OCI-LY1 (cell line): ENCODE data around the gene RAET1L.

Experiments used
- H2AFZ ChIP-seq: fragments of 200-600 bp; sonication (generic), shearing (Covaris generic); 2 replicates; pipeline ENCODE4 v1.6.0; 2014; ENCODE audit warnings: antibody characterized with exemption, mild to moderate bottlenecking, low read length
- H3F3A ChIP-seq: fragments of 200-600 bp; sonication (generic), shearing (Covaris generic); 2 replicates; pipeline ENCODE4 v1.6.0; 2014; ENCODE audit warnings: mild to moderate bottlenecking, antibody characterized with exemption, low read length, moderate library complexity; ENCODE audit not compliant: insufficient read depth
- H3K27ac ChIP-seq: fragments of 200-600 bp; sonication (generic); 2 replicates; pipeline ENCODE4 v1.5.1; 2014; ENCODE audit warnings: low read length, mixed run types, mild to moderate bottlenecking, low read depth; ENCODE audit not compliant: poor library complexity, severe bottlenecking
- H3K27me3 ChIP-seq: fragments of 200-600 bp; sonication (generic); 2 replicates; pipeline ENCODE4 v1.6.0; 2014; ENCODE audit warnings: antibody characterized with exemption, mild to moderate bottlenecking, low read length, moderate library complexity; ENCODE audit not compliant: insufficient read depth
- H3K36me3 ChIP-seq: fragments of 200-600 bp; sonication (generic); 2 replicates; pipeline ENCODE4 v1.6.1; 2014; ENCODE audit warnings: mild to moderate bottlenecking, antibody characterized with exemption, low read length, moderate library complexity, mixed read lengths; ENCODE audit not compliant: insufficient read depth
- H3K4me1 ChIP-seq: fragments of 200-600 bp; sonication (generic); 2 replicates; pipeline ENCODE4 v1.5.1; 2014; ENCODE audit warnings: mild to moderate bottlenecking, low read length, moderate library complexity; ENCODE audit not compliant: insufficient read depth, severe bottlenecking
- H3K4me2 ChIP-seq: fragments of 200-600 bp; sonication (generic), shearing (Covaris generic); 2 replicates; pipeline ENCODE4 v1.6.1; 2014; ENCODE audit warnings: low read length
- H3K4me3 ChIP-seq: fragments of 200-600 bp; sonication (generic); 2 replicates; pipeline ENCODE4 v1.5.1; 2014; ENCODE audit warnings: low read length, low read depth, mild to moderate bottlenecking, mixed read lengths; ENCODE audit not compliant: poor library complexity, severe bottlenecking
- H3K79me2 ChIP-seq: fragments of 200-600 bp; shearing (Covaris generic); 2 replicates; pipeline ENCODE4 v1.6.1; 2016; ENCODE audit warnings: mixed run types, low read length, mixed read lengths; ENCODE audit not compliant: insufficient read depth
- H3K9ac ChIP-seq: fragments of 200-600 bp; sonication (generic), shearing (Covaris generic); 2 replicates; pipeline ENCODE4 v1.6.1; 2014; ENCODE audit warnings: mild to moderate bottlenecking, low read length, mixed read lengths
- H3K9me2 ChIP-seq: fragments of 200-600 bp; sonication (generic), shearing (Covaris generic); 2 replicates; pipeline ENCODE4 v1.6.1; 2014; ENCODE audit warnings: low read depth, mild to moderate bottlenecking, low read length, mixed read lengths
- H3K9me3 ChIP-seq: fragments of 200-600 bp; shearing (Covaris generic); 2 replicates; pipeline ENCODE4 v1.6.1; 2014; ENCODE audit warnings: low read length, mixed read lengths
- H4K20me1 ChIP-seq: fragments of 200-600 bp; sonication (generic), shearing (Covaris generic); 2 replicates; pipeline ENCODE4 v1.6.0; 2016; ENCODE audit warnings: mild to moderate bottlenecking, low read length; ENCODE audit not compliant: insufficient read depth
- EZH2 ChIP-seq: fragments of 200-600 bp; sonication (generic), shearing (Covaris generic); IDR thresholded peaks from 2 replicates; pipeline ENCODE4 v1.8.0; 2017; ENCODE audit warnings: borderline replicate concordance, mixed run types, mild to moderate bottlenecking, antibody characterized with exemption, low read length, moderate library complexity, mixed read lengths
- TF ChIP-seq, protein P1 (sequence below): fragments of 200-600 bp; sonication (generic), shearing (Covaris generic); IDR thresholded peaks from 2 replicates; pipeline ENCODE4 v1.5.1; 2017; ENCODE audit warnings: mild to moderate bottlenecking, antibody characterized with exemption, low read length, moderate library complexity, mixed read lengths

Gene RAET1L

DNA sequence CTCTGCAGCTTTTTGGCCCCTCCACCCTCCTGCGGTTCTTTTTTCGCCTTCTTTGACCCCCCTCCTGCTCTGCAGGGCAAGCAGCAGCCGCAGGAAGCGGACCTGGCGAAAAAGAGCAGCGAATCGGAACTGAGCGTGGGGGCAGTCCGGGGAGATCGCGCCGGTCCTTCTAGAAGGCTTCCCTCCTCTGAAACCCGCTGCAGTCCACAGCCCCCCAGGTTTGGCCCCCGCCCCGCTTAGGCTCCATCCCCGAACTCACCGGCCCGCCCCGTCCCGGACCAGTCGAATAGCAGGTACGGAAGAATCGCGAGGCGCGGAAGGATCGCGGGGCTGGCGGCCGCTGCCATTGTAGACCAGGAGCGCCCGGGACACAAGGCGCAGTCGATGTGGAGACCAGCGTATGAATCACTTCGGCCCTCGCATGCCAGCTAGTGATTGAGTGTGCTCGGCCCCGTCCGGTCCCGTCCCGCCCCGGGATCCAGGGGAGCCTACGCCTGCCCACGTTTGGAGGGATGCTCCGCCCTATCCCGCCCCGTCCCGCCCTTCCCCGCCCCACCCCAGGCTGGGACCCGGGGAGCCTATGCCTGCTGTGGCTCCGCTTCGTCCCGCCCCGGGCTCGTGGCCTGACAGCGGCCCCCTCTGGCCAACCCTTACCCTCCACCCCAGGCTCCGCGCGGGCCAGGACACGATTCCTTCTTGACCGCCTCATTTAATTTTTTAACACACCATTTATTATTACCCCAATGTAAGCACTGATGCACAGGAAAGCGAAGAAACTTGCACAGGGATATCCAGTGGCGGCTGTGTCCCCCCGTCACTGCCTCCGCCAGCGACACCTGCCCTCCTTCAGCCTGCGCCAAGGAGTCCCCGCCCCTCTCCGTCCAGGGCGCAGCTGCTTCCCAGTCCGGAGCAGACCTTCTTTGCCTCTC is 43.7 kb upstream of the RAET1L start, which contains the start of gene ULBP3:
ULBP3 (minus strand) TSS at position 402 of the 929 bp plus-strand sequence; CDS start at position 347, 55 bp downstream.
- TF ChIP-seq, protein P1, sequence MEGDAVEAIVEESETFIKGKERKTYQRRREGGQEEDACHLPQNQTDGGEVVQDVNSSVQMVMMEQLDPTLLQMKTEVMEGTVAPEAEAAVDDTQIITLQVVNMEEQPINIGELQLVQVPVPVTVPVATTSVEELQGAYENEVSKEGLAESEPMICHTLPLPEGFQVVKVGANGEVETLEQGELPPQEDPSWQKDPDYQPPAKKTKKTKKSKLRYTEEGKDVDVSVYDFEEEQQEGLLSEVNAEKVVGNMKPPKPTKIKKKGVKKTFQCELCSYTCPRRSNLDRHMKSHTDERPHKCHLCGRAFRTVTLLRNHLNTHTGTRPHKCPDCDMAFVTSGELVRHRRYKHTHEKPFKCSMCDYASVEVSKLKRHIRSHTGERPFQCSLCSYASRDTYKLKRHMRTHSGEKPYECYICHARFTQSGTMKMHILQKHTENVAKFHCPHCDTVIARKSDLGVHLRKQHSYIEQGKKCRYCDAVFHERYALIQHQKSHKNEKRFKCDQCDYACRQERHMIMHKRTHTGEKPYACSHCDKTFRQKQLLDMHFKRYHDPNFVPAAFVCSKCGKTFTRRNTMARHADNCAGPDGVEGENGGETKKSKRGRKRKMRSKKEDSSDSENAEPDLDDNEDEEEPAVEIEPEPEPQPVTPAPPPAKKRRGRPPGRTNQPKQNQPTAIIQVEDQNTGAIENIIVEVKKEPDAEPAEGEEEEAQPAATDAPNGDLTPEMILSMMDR = peak; percentile 66; the same call in 1 of the 2 replicates
- no peak for TF ChIP-seq EZH2
- H3K36me3 ChIP-seq = no peaks in the 10 kb centered on the region; the same call in 1 of the 2 replicates
- H3K9me3 ChIP-seq = no peaks in the 10 kb centered on the region
- H3K9ac ChIP-seq = peak within 1 kb of the TSS; percentile 68
- H4K20me1 ChIP-seq = no peaks in the 10 kb centered on the region
- H3K4me1 ChIP-seq = peaks cover 6% of the 10 kb centered on the region
- H2AFZ ChIP-seq = 0 out of 2 replicates have a peak within 1 kb of the TSS, but pooled peaks have one; percentile 1
- H3K4me3 ChIP-seq = peak within 1 kb of the TSS; percentile 72
- H3F3A ChIP-seq = no peaks in the 10 kb centered on the region
- peak within 1 kb of the TSS; percentile 73 for H3K4me2 ChIP-seq
- H3K27ac ChIP-seq = no peak within 1 kb of the TSS
- no peaks in the 10 kb centered on the region for H3K9me2 ChIP-seq
- no peaks in the 10 kb centered on the region for H3K79me2 ChIP-seq
- no peaks in the 10 kb centered on the region for H3K27me3 ChIP-seq

DNA sequence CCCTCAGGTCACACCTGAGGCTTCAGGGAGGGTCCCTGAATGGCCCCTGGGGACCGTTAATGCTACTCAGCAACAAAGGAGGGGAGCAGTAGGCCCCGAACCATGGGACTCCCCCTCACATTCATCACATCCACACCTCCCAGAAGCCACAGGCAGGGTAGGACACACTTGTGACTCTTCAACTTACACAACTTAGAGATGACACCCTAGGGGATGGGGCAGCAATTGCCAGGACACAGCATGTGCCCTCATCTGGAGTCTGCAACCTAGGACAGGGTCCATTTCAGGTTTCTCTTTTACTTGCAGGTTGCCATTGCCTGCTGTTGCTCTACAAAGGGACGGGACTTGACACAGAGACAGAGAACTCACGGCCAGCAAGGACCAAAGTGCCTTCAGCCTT is 42.8 kb upstream of the RAET1L start:
- Histone ChIP-seq H3K4me2 (peak overlapping the region; percentile 73), H3K79me2 (no peaks in the 10 kb centered on the region), H3K36me3 (no peaks in the 10 kb centered on the region; the same call in 1 of the 2 replicates), H4K20me1 (no peaks in the 10 kb centered on the region), H3F3A (no peaks in the 10 kb centered on the region), H3K9me3 (no peaks in the 10 kb centered on the region), H3K27ac (no peak overlapping the region), H3K4me1 (peaks cover 6% of the 10 kb centered on the region), H3K4me3 (peak overlapping the region; percentile 72), H3K27me3 (no peaks in the 10 kb centered on the region), H3K9ac (peak overlapping the region; percentile 68), H2AFZ (no peak overlapping the region), H3K9me2 (no peaks in the 10 kb centered on the region)
- TF ChIP-seq, protein P1 = no peak

DNA sequence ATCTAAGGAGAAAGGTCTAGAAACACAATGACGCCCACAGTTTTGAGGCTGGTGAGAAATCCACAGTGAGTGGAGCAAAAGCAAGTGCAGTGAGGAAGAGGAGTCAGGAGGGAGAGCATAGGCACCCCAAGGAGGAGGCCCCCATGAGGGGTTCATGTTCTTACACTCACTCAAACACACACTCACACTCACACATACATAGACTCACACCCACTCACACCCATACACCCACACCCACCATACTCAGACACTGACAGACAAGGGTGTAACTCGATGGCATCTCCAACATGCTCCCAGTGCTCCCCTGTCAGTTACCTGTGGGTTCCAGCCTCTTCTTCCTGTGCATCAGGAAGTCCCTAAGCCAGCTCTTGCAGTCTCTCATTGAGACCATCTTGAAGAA is 39.8 kb upstream of the RAET1L start:
- Histone ChIP-seq H3K9me3 (no peaks in the 10 kb centered on the region), H3K27ac (no peak overlapping the region), H3K36me3 (no peaks in the 10 kb centered on the region; the same call in 1 of the 2 replicates), H3F3A (no peaks in the 10 kb centered on the region), H3K79me2 (no peaks in the 10 kb centered on the region), H3K27me3 (no peaks in the 10 kb centered on the region), H3K9ac (no peak overlapping the region), H2AFZ (no peak overlapping the region), H3K4me1 (peaks cover 9% of the 10 kb centered on the region), H3K9me2 (no peaks in the 10 kb centered on the region), H4K20me1 (no peaks in the 10 kb centered on the region), H3K4me3 (no peak overlapping the region), H3K4me2 (no peak overlapping the region)
- no peak for TF ChIP-seq EZH2
- TF ChIP-seq, protein P1 = no peak
